ENCODE results near the gene ZSCAN5C. TPM values are rescaled to one million over a fixed set of nuclear protein-coding genes. Genes with fewer than 3 reads are reported as not detected.
"Not testable (repeated sequence)": the region's sequence is repeated elsewhere in the genome, so short reads cannot be mapped to it uniquely, and the experiment has no call there.

ZSCAN5C gene
- total and polyA plus RNA-seq, 2 of the 8 experiments (the other 6 are each of a cell fraction or from before 2014, with no cell fraction given), result not detected

DNA sequence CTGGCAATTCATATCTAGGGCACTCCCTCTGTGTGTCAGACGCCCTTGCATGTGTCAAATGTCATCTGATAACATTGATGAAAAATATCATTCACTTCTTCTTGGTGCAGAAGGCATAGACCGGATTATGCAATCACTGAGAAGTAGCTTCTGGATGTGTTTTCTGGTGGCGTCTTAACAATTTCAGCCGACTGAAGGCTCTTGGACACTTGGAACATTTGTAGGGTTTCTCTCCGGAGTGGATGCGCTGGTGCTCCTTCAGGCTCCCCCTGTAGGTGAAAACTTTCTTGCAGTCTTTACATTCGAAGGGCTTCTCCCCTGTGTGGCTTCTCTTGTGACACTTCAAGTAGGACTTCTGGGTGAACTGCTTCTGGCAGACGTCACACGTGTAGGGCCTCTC, 19.4 kb downstream of the ZSCAN5C start:
- H3K79me1 ChIP-seq (ENCODE audit: low read depth, low read length); H3K27me3 ChIP-seq (replicated peaks in 1 of 4; ENCODE audit: control insufficient read depth in 3 of 4, extremely low read depth in 1 of 4, insufficient read depth in 3 of 4, low read length in 3 of 4); H3K27ac ChIP-seq (ENCODE audit: low read depth, low read length); H3K4me1 ChIP-seq (replicated peaks in 1 of 4; ENCODE audit: control insufficient read depth in 3 of 4, insufficient read depth in 4 of 4, low read length in 3 of 4); H4K20me1 ChIP-seq (replicated peaks in 1 of 2; ENCODE audit: control insufficient read depth in 1 of 2, insufficient read depth in 2 of 2, low read length in 2 of 2); H3K56ac ChIP-seq (replicated peaks; ENCODE audit: insufficient read length, low read depth, low read length); H3K9me3 ChIP-seq (ENCODE audit: insufficient read depth in 2 of 2, low read depth in 1 of 2, low read length in 1 of 2); H3K4me2 ChIP-seq (ENCODE audit: insufficient read depth in 1 of 2, low read depth in 2 of 2, low read length in 2 of 2); H2BK5ac ChIP-seq (ENCODE audit: low read depth, low read length); H3K4me3 ChIP-seq (ENCODE audit: extremely low read depth in 1 of 4, insufficient read depth in 2 of 4, low read depth in 3 of 4, low read length in 4 of 4); H3K36me3 ChIP-seq (ENCODE audit: control insufficient read depth in 2 of 4, insufficient read depth in 4 of 4, low read length in 3 of 4); H2BK20ac ChIP-seq (ENCODE audit: low read length); H4K5ac ChIP-seq (ENCODE audit: insufficient read length, low read depth, low read length); H2AFZ ChIP-seq (ENCODE audit: low read length); H2BK120ac ChIP-seq (replicated peaks; ENCODE audit: low read depth, low read length); H2AK5ac ChIP-seq (ENCODE audit: low read depth, low read length); H3K18ac ChIP-seq (ENCODE audit: extremely low read depth, low read length); H4K8ac ChIP-seq (ENCODE audit: extremely low read depth, insufficient read depth, low read length); H2BK12ac ChIP-seq (ENCODE audit: low read depth, low read length); POLR2A ChIA-PET (ENCODE audit: partially characterized antibody); H3K23me2 ChIP-seq (ENCODE audit: low read depth, low read length); DNase-seq (ENCODE audit: low read depth in 1 of 2, low spot score in 2 of 2); H3K4ac ChIP-seq (replicated peaks; ENCODE audit: insufficient read length, low read depth, low read length); H3K14ac ChIP-seq (ENCODE audit: insufficient read length); H2BK15ac ChIP-seq (ENCODE audit: low read length); H3K23ac ChIP-seq (ENCODE audit: insufficient read length); H3K9ac ChIP-seq (replicated peaks in 1 of 4; ENCODE audit: extremely low read depth in 1 of 4, low read depth in 3 of 4, low read length in 3 of 4); H4K91ac ChIP-seq (replicated peaks; ENCODE audit: insufficient read length, low read length); H3K79me2 ChIP-seq (ENCODE audit: control insufficient read depth in 1 of 2, insufficient read depth in 2 of 2, low read length in 2 of 2): not testable (repeated sequence)
- whole genome bisulfite sequencing, 2 experiments (ENCODE audit: extremely low coverage in 1 of 2, insufficient coverage in 1 of 2, insufficient read length in 1 of 2, insufficient replicate concordance in 2 of 2, low coverage in 1 of 2, low lambda C conversion rate in 2 of 2, missing lambda C conversion rate in 1 of 2), result 76% methylated on average over 9 of the region's 9 CpGs; no CpG with 5 or more reads in 1 of the 2 experiments
- TF ChIP-seq, protein P1, sequence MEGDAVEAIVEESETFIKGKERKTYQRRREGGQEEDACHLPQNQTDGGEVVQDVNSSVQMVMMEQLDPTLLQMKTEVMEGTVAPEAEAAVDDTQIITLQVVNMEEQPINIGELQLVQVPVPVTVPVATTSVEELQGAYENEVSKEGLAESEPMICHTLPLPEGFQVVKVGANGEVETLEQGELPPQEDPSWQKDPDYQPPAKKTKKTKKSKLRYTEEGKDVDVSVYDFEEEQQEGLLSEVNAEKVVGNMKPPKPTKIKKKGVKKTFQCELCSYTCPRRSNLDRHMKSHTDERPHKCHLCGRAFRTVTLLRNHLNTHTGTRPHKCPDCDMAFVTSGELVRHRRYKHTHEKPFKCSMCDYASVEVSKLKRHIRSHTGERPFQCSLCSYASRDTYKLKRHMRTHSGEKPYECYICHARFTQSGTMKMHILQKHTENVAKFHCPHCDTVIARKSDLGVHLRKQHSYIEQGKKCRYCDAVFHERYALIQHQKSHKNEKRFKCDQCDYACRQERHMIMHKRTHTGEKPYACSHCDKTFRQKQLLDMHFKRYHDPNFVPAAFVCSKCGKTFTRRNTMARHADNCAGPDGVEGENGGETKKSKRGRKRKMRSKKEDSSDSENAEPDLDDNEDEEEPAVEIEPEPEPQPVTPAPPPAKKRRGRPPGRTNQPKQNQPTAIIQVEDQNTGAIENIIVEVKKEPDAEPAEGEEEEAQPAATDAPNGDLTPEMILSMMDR (IDR thresholded peaks at IDR 0.05; ENCODE audit: control extremely low read depth in 1 of 3, insufficient read depth in 1 of 3, low read depth in 1 of 3, low read length in 3 of 3), result peak; percentile 22 to 50 (median 42)
- peak in 1 of 2 experiments; percentile 40; a peak in 3 of 4 replicates for TF ChIP-seq RAD21 (IDR thresholded peaks at IDR 0.05 in 1 of 2, conservative IDR thresholded peaks at IDR 0.05 in 1 of 2; ENCODE audit: low read depth in 2 of 2, low read length in 2 of 2)
- CTCF ChIA-PET (ENCODE audit: partially characterized antibody), result interaction anchor here (0.8 to 4.9 kb wide), 29 partner anchors 9 to 154 kb away, joined by 3 to 31 read pairs (median 6); partner anchors contain the start of gene GALP
- FAIRE-seq, result peak; percentile 82

Measured in H1 (cell line).